ENCODE results near the gene USP17L30.
"Not testable (repeated sequence)": the region's sequence is repeated elsewhere in the genome, so short reads cannot be mapped to it uniquely, and the experiment has no call there.

DNA sequence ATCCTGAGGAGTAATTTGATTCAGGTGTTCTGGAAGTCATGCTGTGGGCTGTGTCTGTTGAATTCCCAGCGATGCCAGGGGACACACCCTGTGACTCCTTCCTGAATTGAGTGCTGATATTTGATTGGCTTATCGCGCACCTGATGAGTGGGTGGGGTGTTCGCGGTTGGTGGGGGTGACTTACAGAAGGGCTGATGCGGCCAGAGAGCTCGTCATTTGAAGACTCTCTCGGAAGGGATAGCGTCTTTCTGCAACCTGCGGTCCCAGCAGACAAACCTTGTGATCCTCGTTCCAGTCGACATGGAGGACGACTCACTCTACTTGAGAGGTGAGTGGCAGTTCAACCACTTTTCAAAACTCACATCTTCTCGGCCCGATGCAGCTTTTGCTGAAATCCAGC lies 33.3 kb upstream of the USP17L30 start, which contains the start of gene USP17L25:
- TF ChIP-seq, protein P1, sequence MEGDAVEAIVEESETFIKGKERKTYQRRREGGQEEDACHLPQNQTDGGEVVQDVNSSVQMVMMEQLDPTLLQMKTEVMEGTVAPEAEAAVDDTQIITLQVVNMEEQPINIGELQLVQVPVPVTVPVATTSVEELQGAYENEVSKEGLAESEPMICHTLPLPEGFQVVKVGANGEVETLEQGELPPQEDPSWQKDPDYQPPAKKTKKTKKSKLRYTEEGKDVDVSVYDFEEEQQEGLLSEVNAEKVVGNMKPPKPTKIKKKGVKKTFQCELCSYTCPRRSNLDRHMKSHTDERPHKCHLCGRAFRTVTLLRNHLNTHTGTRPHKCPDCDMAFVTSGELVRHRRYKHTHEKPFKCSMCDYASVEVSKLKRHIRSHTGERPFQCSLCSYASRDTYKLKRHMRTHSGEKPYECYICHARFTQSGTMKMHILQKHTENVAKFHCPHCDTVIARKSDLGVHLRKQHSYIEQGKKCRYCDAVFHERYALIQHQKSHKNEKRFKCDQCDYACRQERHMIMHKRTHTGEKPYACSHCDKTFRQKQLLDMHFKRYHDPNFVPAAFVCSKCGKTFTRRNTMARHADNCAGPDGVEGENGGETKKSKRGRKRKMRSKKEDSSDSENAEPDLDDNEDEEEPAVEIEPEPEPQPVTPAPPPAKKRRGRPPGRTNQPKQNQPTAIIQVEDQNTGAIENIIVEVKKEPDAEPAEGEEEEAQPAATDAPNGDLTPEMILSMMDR (IDR thresholded peaks at IDR 0.05), result not testable (repeated sequence)
- TF ChIP-seq POLR2A, POLR2AphosphoS5 (IDR thresholded peaks at IDR 0.05): not testable (repeated sequence)
